GM23338 (cell line): ENCODE data around the gene KRTAP3-2. TPM values are rescaled to one million over a fixed set of nuclear protein-coding genes. Genes with fewer than 3 reads are reported as not detected.

ENCODE experiments used
- ATAC-seq: fragments of 200-7000 bp; cut with Tn5 transposase; 3 replicates; pipeline ENCODE4 v1.9.1; 2020
- DNase-seq: peaks from one replicate; pipeline ENCODE4 v3.0.0-alpha.2; 2015; ENCODE audit warnings: low spot score
- H2AFZ ChIP-seq: fragments of 200-600 bp; sonication (generic); 2 replicates; pipeline ENCODE4 v1.8.0; 2016; ENCODE audit warnings: antibody characterized with exemption, mild to moderate bottlenecking, moderate library complexity
- H3F3A ChIP-seq: fragments of 200-600 bp; sonication (generic); replicated peaks from 2 replicates; pipeline ENCODE4 v1.8.0; 2017; ENCODE audit warnings: antibody characterized with exemption, mixed run types, low read depth
- H3K27ac ChIP-seq: fragments of 200-600 bp; sonication (generic); 2 replicates; pipeline ENCODE4 v1.6.1; 2016; ENCODE audit warnings: low read depth
- H3K27me3 ChIP-seq: fragments of 200-600 bp; sonication (generic); 2 replicates; pipeline ENCODE4 v1.8.0; 2016; ENCODE audit warnings: mild to moderate bottlenecking, mixed run types, moderate library complexity; ENCODE audit not compliant: insufficient read depth
- H3K36me3 ChIP-seq: fragments of 200-600 bp; sonication (generic); 2 replicates; pipeline ENCODE4 v1.8.0; 2016; ENCODE audit warnings: mild to moderate bottlenecking; ENCODE audit not compliant: insufficient read depth
- H3K4me1 ChIP-seq: fragments of 200-600 bp; sonication (generic); 2 replicates; pipeline ENCODE4 v1.8.0; 2016; ENCODE audit warnings: mild to moderate bottlenecking, moderate library complexity; ENCODE audit not compliant: insufficient read depth
- H3K4me2 ChIP-seq: fragments of 200-600 bp; sonication (generic); 2 replicates; pipeline ENCODE4 v1.7.1; 2017; ENCODE audit warnings: mixed run types
- H3K4me3 ChIP-seq: fragments of 200-600 bp; sonication (generic); 2 replicates; pipeline ENCODE4 v1.6.1; 2016; ENCODE audit warnings: mixed run types
- H3K79me2 ChIP-seq: fragments of 200-600 bp; sonication (generic); replicated peaks from 2 replicates; pipeline ENCODE4 v1.8.0; 2017; ENCODE audit warnings: mild to moderate bottlenecking; ENCODE audit not compliant: insufficient read depth
- H3K9me2 ChIP-seq: fragments of 200-600 bp; sonication (generic); 2 replicates; pipeline ENCODE4 v1.8.0; 2017; ENCODE audit not compliant: insufficient read depth
- H4K20me1 ChIP-seq: fragments of 200-600 bp; sonication (generic); replicated peaks from 2 replicates; pipeline ENCODE4 v1.8.0; 2017; ENCODE audit warnings: mild to moderate bottlenecking; ENCODE audit not compliant: insufficient read depth
- H3K27ac Mint-ChIP-seq: 2 replicates; pipeline ENCODE4 v1.8.0; 2020; ENCODE audit warnings: inconsistent platforms, mild to moderate bottlenecking, moderate library complexity, mixed read lengths
- H3K27me3 Mint-ChIP-seq: 3 replicates; pipeline ENCODE4 v1.8.0; 2022; ENCODE audit warnings: low read depth, mild to moderate bottlenecking, moderate library complexity, mixed read lengths, inconsistent platforms; ENCODE audit not compliant: insufficient read depth, poor library complexity
- H3K36me3 Mint-ChIP-seq: 3 replicates; pipeline ENCODE4 v1.8.0; 2021; ENCODE audit warnings: low read depth, mild to moderate bottlenecking, inconsistent platforms, moderate library complexity, mixed read lengths
- H3K4me1 Mint-ChIP-seq: 3 replicates; pipeline ENCODE4 v1.8.0; 2020; ENCODE audit warnings: mild to moderate bottlenecking, inconsistent platforms, mixed read lengths
- H3K4me3 Mint-ChIP-seq: 3 replicates; pipeline ENCODE4 v1.8.0; 2021; ENCODE audit warnings: moderate library complexity, mild to moderate bottlenecking, inconsistent platforms, mixed read lengths
- H3K9me3 Mint-ChIP-seq: 3 replicates; pipeline ENCODE4 v1.8.0; 2020; ENCODE audit warnings: moderate library complexity, mild to moderate bottlenecking, inconsistent platforms, mixed read lengths
- CREB1 ChIP-seq: fragments of 250-450 bp; sonication (Bioruptor Pico); IDR thresholded peaks from 2 replicates; pipeline ENCODE4 v1.5.0; 2020; ENCODE audit warnings: low read depth, mild to moderate bottlenecking, moderate library complexity
- CTCF ChIP-seq, 2 experiments: fragments of 200-600 bp in 1 of 2; sonication (generic) in 1 of 2; conservative IDR thresholded peaks; 2 replicates each; pipeline versions ENCODE4 v1.5.1 to v1.6.1; 2016 to 2017; ENCODE audit warnings: antibody characterized with exemption in 2 of 2, low read depth in 2 of 2, mild to moderate bottlenecking in 2 of 2, moderate library complexity in 1 of 2
- ETS1 ChIP-seq: IDR thresholded peaks from 2 replicates; pipeline ENCODE4 v1.6.1; 2016; ENCODE audit warnings: antibody characterized with exemption
- EZH2 ChIP-seq: fragments of 200-600 bp; sonication (generic); IDR thresholded peaks from one replicate; pipeline ENCODE4 v1.8.0; 2017; ENCODE audit warnings: antibody characterized with exemption, mild to moderate bottlenecking, low read depth; ENCODE audit not compliant: unreplicated experiment
- EZH2phosphoT487 ChIP-seq: fragments of 200-600 bp; sonication (generic); IDR thresholded peaks from one replicate; pipeline ENCODE4 v1.8.1; 2018; ENCODE audit warnings: antibody characterized with exemption; ENCODE audit not compliant: unreplicated experiment
- JUNB ChIP-seq: IDR thresholded peaks from one replicate; pipeline ENCODE4 v1.6.1; 2016; ENCODE audit warnings: antibody characterized with exemption; ENCODE audit not compliant: unreplicated experiment
- NANOG ChIP-seq: IDR thresholded peaks from 2 replicates; pipeline ENCODE4 v1.6.1; 2016; ENCODE audit warnings: antibody characterized with exemption, borderline replicate concordance
- POLR2AphosphoS5 ChIP-seq: IDR thresholded peaks from 2 replicates; pipeline ENCODE4 v1.6.1; 2016; ENCODE audit warnings: antibody characterized with exemption, low read depth
- STAT1 ChIP-seq: IDR thresholded peaks from one replicate; pipeline ENCODE4 v1.6.1; 2016; ENCODE audit warnings: antibody characterized with exemption; ENCODE audit not compliant: unreplicated experiment
- ZNF114 ChIP-seq: fragments of 250-450 bp; sonication (Bioruptor Pico); IDR thresholded peaks from 2 replicates; pipeline ENCODE4 v1.5.0; 2020; ENCODE audit warnings: mild to moderate bottlenecking, moderate library complexity
- ZNF331 ChIP-seq: fragments of 250-450 bp; sonication (Bioruptor Pico); IDR thresholded peaks from 2 replicates; pipeline ENCODE4 v1.5.0; 2020; ENCODE audit warnings: low read depth, mild to moderate bottlenecking, moderate library complexity
- ZNF462 ChIP-seq: fragments of 250-450 bp; sonication (Bioruptor Pico); IDR thresholded peaks from 2 replicates; pipeline ENCODE4 v1.5.0; 2020; ENCODE audit warnings: mild to moderate bottlenecking, moderate library complexity
- polyA plus RNA-seq: library from polyadenylated mRNA; unstranded; fragments of >200 nt; fragmentation: Nextera tagmentation; extraction: Ambion mirVana; gene quantifications from 2 replicates; pipeline ENCODE4 v1.2.1, GENCODE V29; 2016
- total RNA-seq: library from RNA; depleted of rRNA; stranded (reverse); fragments of >200 nt; shearing (Covaris generic); gene quantifications from 2 replicates; pipeline ENCODE4 v1.2.3, GENCODE V29; 2014
- TF ChIP-seq, protein P1 (sequence below): IDR thresholded peaks from one replicate; pipeline ENCODE4 v1.6.1; 2018; ENCODE audit warnings: antibody characterized with exemption; ENCODE audit not compliant: unreplicated experiment

The KRTAP3-2 gene
- total and polyA plus RNA-seq, 2 experiments from 2014 or later = not detected

GRCh38 chr17:40962059-40962561 is 37.6 kb downstream of the KRTAP3-2 start:
- H3K27me3 ChIP-seq = no peaks in the 10 kb centered on the region
- no peak overlapping the region for H2AFZ ChIP-seq
- Mint-ChIP-seq H3K27ac (no peak overlapping the region), H3K9me3 (no peaks in the 10 kb centered on the region; the same call in 2 of the 3 replicates), H3K36me3 (no peaks in the 10 kb centered on the region), H3K27me3 (peaks cover 3% of the 10 kb centered on the region), H3K4me1 (peaks cover 22% of the 10 kb centered on the region), H3K4me3 (no peak overlapping the region)
- ATAC-seq (no peak), DNase-seq (no peak)
- H3K4me2 ChIP-seq = no peak overlapping the region
- no peak overlapping the region for H3K4me3 ChIP-seq
- no peak overlapping the region for H3K27ac ChIP-seq
- 0 out of 2 replicates have a peak, but pooled peaks cover 3% of the 10 kb centered on the region for H3K9me2 ChIP-seq
- no peaks in the 10 kb centered on the region for H3K79me2 ChIP-seq
- H3K36me3 ChIP-seq = no peaks in the 10 kb centered on the region
- peaks cover 18% of the 10 kb centered on the region for H3K4me1 ChIP-seq
- H4K20me1 ChIP-seq = no peaks in the 10 kb centered on the region
- H3F3A ChIP-seq = no peaks in the 10 kb centered on the region
- TF ChIP-seq JUNB (no peak), ZNF331 (CRISPR knock-in tag) (no peak), EZH2 (no peak), CREB1 (CRISPR knock-in tag) (no peak), ZNF462 (no peak), NANOG (no peak), CTCF (conservative IDR thresholded peaks at IDR 0.05; ENCODE audit: low read depth in 2 of 2) (no peak), ZNF114 (CRISPR knock-in tag) (no peak), ETS1 (no peak), POLR2AphosphoS5 (no peak), EZH2phosphoT487 (no peak), STAT1 (no peak)
- TF ChIP-seq, protein P1, sequence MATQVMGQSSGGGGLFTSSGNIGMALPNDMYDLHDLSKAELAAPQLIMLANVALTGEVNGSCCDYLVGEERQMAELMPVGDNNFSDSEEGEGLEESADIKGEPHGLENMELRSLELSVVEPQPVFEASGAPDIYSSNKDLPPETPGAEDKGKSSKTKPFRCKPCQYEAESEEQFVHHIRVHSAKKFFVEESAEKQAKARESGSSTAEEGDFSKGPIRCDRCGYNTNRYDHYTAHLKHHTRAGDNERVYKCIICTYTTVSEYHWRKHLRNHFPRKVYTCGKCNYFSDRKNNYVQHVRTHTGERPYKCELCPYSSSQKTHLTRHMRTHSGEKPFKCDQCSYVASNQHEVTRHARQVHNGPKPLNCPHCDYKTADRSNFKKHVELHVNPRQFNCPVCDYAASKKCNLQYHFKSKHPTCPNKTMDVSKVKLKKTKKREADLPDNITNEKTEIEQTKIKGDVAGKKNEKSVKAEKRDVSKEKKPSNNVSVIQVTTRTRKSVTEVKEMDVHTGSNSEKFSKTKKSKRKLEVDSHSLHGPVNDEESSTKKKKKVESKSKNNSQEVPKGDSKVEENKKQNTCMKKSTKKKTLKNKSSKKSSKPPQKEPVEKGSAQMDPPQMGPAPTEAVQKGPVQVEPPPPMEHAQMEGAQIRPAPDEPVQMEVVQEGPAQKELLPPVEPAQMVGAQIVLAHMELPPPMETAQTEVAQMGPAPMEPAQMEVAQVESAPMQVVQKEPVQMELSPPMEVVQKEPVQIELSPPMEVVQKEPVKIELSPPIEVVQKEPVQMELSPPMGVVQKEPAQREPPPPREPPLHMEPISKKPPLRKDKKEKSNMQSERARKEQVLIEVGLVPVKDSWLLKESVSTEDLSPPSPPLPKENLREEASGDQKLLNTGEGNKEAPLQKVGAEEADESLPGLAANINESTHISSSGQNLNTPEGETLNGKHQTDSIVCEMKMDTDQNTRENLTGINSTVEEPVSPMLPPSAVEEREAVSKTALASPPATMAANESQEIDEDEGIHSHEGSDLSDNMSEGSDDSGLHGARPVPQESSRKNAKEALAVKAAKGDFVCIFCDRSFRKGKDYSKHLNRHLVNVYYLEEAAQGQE = no peak
